GM20000 (cell line): Measurements from ENCODE around the gene COQ8A.

Experiments used
- DNase-seq: peaks from one replicate; pipeline ENCODE4 v3.0.0; 2012; ENCODE audit warnings: low spot score
- CTCF ChIP-seq: IDR thresholded peaks from 2 replicates; pipeline ENCODE4 v1.5.1; 2012; ENCODE audit warnings: mild to moderate bottlenecking, control low read depth; ENCODE audit errors: extremely low read depth, missing control alignments

Gene COQ8A

DNA sequence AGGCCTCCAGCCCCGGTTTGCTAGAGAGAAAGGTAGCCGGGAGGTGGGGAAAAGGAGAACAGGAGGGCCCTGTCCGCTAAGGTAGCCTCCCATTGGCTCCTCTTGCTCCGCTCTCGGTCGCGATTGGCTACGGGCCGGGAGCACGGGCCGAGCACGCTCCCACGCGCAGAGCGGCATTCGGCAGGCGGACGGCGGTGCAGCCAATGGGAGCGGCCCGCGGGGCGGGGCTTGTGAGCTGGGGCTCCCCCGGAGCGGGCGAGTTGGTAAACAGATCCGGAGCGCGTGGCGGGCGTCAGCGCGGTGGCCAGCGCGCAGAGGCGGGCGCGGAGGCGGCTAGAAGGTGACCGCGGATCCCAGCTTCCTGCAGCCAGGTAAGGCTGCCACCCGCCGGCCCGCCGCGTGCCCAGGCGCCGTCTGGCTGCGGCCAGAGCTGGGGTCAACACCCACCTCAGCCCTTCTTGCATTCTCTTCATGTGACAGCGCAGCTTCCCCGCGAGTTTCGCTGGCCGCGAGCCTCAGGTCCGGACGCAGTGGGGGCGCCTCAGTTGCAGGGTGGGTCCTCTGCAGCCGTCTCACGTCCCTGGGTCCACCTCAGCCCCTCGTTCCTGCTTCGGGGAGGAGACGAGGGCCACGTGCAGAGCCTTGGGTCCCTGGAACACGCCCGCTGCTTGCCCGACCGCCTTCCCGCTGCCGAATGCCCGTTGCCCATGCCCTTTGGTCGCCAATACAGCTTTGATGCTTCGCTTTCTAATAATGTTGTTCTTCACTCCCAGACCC lies at the start of gene COQ8A:
COQ8A (plus strand) TSS at position 266 of the 777 bp plus-strand sequence. CDS start 21,092 bp downstream, outside the sequence.
- peak; percentile 98 for DNase-seq
- TF ChIP-seq CTCF = no peak

DNA sequence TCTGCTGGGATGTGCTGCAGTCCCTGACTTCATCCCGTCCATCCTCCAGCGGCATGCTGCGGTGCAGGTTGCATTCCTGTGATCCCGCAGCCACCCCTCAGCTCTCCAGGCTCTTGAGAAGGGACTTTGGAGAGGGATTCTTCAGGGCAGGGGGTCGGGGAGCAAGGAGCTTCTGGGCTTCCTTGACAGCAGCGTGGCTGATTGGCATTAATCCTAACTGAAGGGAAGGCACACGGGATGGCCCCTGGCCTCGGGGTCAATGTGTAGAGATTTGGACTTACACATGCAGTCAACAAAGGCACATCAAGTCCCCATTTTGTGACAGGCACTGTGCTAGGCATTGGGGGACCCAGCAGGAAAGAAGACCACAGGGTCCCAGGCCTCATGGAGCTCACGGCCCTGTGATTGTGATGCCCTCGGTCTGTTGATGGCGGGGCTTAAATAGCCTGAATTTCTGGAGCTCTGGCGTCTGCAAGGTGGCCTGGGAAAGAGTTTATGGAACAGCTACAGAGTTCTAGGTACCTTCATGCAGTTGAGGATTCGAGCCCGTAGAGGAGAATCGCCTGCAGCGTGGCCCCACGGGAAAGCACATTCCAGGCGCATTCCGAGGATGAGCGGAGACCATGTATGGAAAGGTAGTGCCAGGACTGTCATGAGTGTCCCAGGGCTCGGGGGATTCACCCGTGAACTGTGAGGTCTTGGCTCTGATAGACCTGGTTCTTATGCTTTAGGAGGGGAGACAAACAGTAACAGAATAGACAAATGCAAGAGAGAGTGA lies 49.6 kb upstream of the COQ8A start:
- no peak for TF ChIP-seq CTCF
- DNase-seq = no peak

GRCh38 chr1:226891346-226891745 lies 48.7 kb upstream of the COQ8A start:
- no peak for DNase-seq
- no peak for TF ChIP-seq CTCF

- no peak for DNase-seq
- no peak for TF ChIP-seq CTCF
Measured at GRCh38 chr1:226891846-226892523, 48.1 kb upstream of the COQ8A start.

GRCh38 chr1:226892524-226892875 lies 47.6 kb upstream of the COQ8A start:
- TF ChIP-seq CTCF = no peak
- no peak for DNase-seq

GRCh38 chr1:226893936-226894335 lies 46.2 kb upstream of the COQ8A start:
- TF ChIP-seq CTCF = no peak

DNA sequence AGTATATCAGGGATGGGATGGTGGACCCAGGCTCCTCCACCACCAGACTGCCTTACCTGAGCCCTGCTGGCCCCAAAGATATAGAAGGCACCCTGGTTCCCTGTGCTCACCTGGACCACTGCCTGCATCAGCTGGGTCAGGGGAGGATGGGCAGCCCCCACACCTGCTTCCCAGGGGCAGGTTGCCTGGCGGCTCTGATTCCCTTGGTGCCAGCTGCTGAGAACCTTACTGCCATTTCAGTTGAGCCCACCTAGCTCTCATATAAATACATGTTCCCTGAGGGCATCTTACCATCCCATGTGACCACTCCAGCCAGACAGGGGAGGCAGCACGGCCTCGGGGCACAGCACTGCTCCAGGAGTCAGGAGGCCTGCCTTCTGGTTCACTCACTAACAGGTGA lies 45.3 kb upstream of the COQ8A start:
- no peak for DNase-seq
- no peak for TF ChIP-seq CTCF

More at GRCh38 chr1:226893936-226894335, 46.2 kb upstream of the COQ8A start:
- DNase-seq = no peak
